ENCODE measurements around the gene LIPE.

The LIPE gene

GRCh38 chr19:42407816-42408175 lies 19.4 kb downstream of the LIPE start:
- no peaks in the 10 kb centered on the region for H3K9me3 Mint-ChIP-seq
- DNase-seq (ENCODE audit: low spot score in 2 of 2) (no peak), ATAC-seq (no peak)
- H3K4me1 Mint-ChIP-seq = peaks cover 38% of the 10 kb centered on the region
- H3K4me3 Mint-ChIP-seq = no peak overlapping the region
- H3K27ac Mint-ChIP-seq = peak overlapping the region; percentile 88
- H3K36me3 Mint-ChIP-seq = peaks cover 55% of the 10 kb centered on the region

GRCh38 chr19:42407085-42407815 lies 19.9 kb downstream of the LIPE start:
- no peak for DNase-seq (ENCODE audit: low spot score in 2 of 2)
- Mint-ChIP-seq H3K36me3 (peaks cover 60% of the 10 kb centered on the region), H3K9me3 (no peaks in the 10 kb centered on the region), H3K4me1 (peaks cover 42% of the 10 kb centered on the region), H3K27ac (peak overlapping the region; percentile 71), H3K4me3 (no peak overlapping the region)
- no peak for ATAC-seq

- ATAC-seq (no peak), DNase-seq (ENCODE audit: low spot score in 2 of 2) (no peak)
- H3K9me3 Mint-ChIP-seq = no peaks in the 10 kb centered on the region
- H3K4me3 Mint-ChIP-seq = no peak overlapping the region
- peak overlapping the region; percentile 71 for H3K27ac Mint-ChIP-seq
- H3K4me1 Mint-ChIP-seq = peaks cover 40% of the 10 kb centered on the region
- H3K36me3 Mint-ChIP-seq = peaks cover 63% of the 10 kb centered on the region
Measured at GRCh38 chr19:42406111-42406510, 21.1 kb downstream of the LIPE start.

- Mint-ChIP-seq H3K4me3 (no peak overlapping the region), H3K36me3 (peaks cover 55% of the 10 kb centered on the region), H3K27ac (no peak overlapping the region), H3K9me3 (no peaks in the 10 kb centered on the region), H3K4me1 (peaks cover 51% of the 10 kb centered on the region)
- no peak for ATAC-seq
- no peak for DNase-seq (ENCODE audit: low spot score in 2 of 2)
Measured at GRCh38 chr19:42403586-42403985, 23.6 kb downstream of the LIPE start.

GRCh38 chr19:42402376-42403116 lies 24.6 kb downstream of the LIPE start:
- DNase-seq (ENCODE audit: low spot score in 2 of 2) (no peak), ATAC-seq (no peak)
- Mint-ChIP-seq H3K9me3 (no peaks in the 10 kb centered on the region), H3K36me3 (peaks cover 50% of the 10 kb centered on the region), H3K4me1 (peaks cover 48% of the 10 kb centered on the region), H3K27ac (peak overlapping the region; percentile 87), H3K4me3 (peak overlapping the region; percentile 74)

- DNase-seq (ENCODE audit: low spot score in 2 of 2) (peak; percentile 55 to 87), ATAC-seq (peak; percentile 72)
- Mint-ChIP-seq H3K27ac (peak overlapping the region; percentile 87), H3K36me3 (peaks cover 47% of the 10 kb centered on the region), H3K9me3 (no peaks in the 10 kb centered on the region), H3K4me3 (peak overlapping the region; percentile 74), H3K4me1 (peaks cover 55% of the 10 kb centered on the region)
Measured at GRCh38 chr19:42401365-42402303, 25.6 kb downstream of the LIPE start.

GRCh38 chr19:42400404-42400803 lies 26.8 kb downstream of the LIPE start:
- ATAC-seq = no peak
- H3K4me1 Mint-ChIP-seq = peaks cover 62% of the 10 kb centered on the region
- H3K36me3 Mint-ChIP-seq = peaks cover 45% of the 10 kb centered on the region
- no peak for DNase-seq (ENCODE audit: low spot score in 2 of 2)
- H3K9me3 Mint-ChIP-seq = no peaks in the 10 kb centered on the region
- H3K4me3 Mint-ChIP-seq = peak overlapping the region; percentile 4
- peak overlapping the region; percentile 87 for H3K27ac Mint-ChIP-seq

GRCh38 chr19:42397263-42398166 lies 29.7 kb downstream of the LIPE start:
- no peaks in the 10 kb centered on the region for H3K9me3 Mint-ChIP-seq
- peaks cover 21% of the 10 kb centered on the region for H3K36me3 Mint-ChIP-seq
- peak overlapping the region; percentile 99 for H3K27ac Mint-ChIP-seq
- DNase-seq (ENCODE audit: low spot score in 2 of 2) (no peak), ATAC-seq (no peak)
- H3K4me1 Mint-ChIP-seq = peaks cover 57% of the 10 kb centered on the region
- H3K4me3 Mint-ChIP-seq = peak overlapping the region; percentile 85

GRCh38 chr19:42396381-42397262 lies 30.6 kb downstream of the LIPE start:
- peak overlapping the region; percentile 99 for H3K27ac Mint-ChIP-seq
- H3K9me3 Mint-ChIP-seq = no peaks in the 10 kb centered on the region
- ATAC-seq = peak; percentile 98
- peak; percentile 99 to 100 for DNase-seq (ENCODE audit: low spot score in 2 of 2)
- H3K36me3 Mint-ChIP-seq = peaks cover 13% of the 10 kb centered on the region
- H3K4me1 Mint-ChIP-seq = peaks cover 48% of the 10 kb centered on the region
- H3K4me3 Mint-ChIP-seq = peak overlapping the region; percentile 85

- Mint-ChIP-seq H3K4me1 (peaks cover 36% of the 10 kb centered on the region), H3K36me3 (peaks cover 13% of the 10 kb centered on the region), H3K9me3 (no peaks in the 10 kb centered on the region), H3K4me3 (no peak overlapping the region), H3K27ac (no peak overlapping the region)
- ATAC-seq (no peak), DNase-seq (ENCODE audit: low spot score in 2 of 2) (no peak)
Measured at GRCh38 chr19:42394751-42395150, 32.4 kb downstream of the LIPE start.

- no peaks in the 10 kb centered on the region for H3K9me3 Mint-ChIP-seq
- no peak overlapping the region for H3K27ac Mint-ChIP-seq
- H3K36me3 Mint-ChIP-seq = peaks cover 5% of the 10 kb centered on the region
- ATAC-seq (no peak), DNase-seq (ENCODE audit: low spot score in 2 of 2) (no peak)
- H3K4me3 Mint-ChIP-seq = no peak overlapping the region
- peaks cover 18% of the 10 kb centered on the region for H3K4me1 Mint-ChIP-seq
Measured at GRCh38 chr19:42392165-42392564, 35.0 kb downstream of the LIPE start.

- no peak for ATAC-seq
- no peak within 1 kb of the TSS for H3K27ac Mint-ChIP-seq
Measured at GRCh38 chr19:42389899-42390298, 37.3 kb downstream of the LIPE start, which contains the start of gene CNFN. Gene CNFN (minus strand): TSS chr19:42390297. CDS start chr19:42389037, 1,260 bp downstream.

GRCh38 chr19:42388851-42389489 lies 38.2 kb downstream of the LIPE start:
- DNase-seq (ENCODE audit: low spot score in 2 of 2) = no peak
- Mint-ChIP-seq H3K36me3 (no peaks in the 10 kb centered on the region), H3K4me3 (no peak overlapping the region), H3K4me1 (peaks cover 12% of the 10 kb centered on the region), H3K9me3 (no peaks in the 10 kb centered on the region), H3K27ac (no peak overlapping the region)
- no peak for ATAC-seq

More at GRCh38 chr19:42389899-42390298, 37.3 kb downstream of the LIPE start, which contains the start of gene CNFN:
- H3K4me3 Mint-ChIP-seq = no peak within 1 kb of the TSS
- no peak for DNase-seq (ENCODE audit: low spot score in 2 of 2)
- no peaks in the 10 kb centered on the region for H3K9me3 Mint-ChIP-seq
- H3K4me1 Mint-ChIP-seq = peaks cover 12% of the 10 kb centered on the region
- H3K36me3 Mint-ChIP-seq = no peaks in the 10 kb centered on the region

Data from stimulated activated effector memory CD8-positive, alpha-beta T cell treated with anti-CD3 and anti-CD28 coated beads, Interleukin-12 subunit alpha, Interleukin-12 subunit beta, amount 100 ng/mL, for 72 hours (primary cell).